Measurements from ENCODE around the gene KIF13A. TPM values are rescaled to one million over a fixed set of nuclear protein-coding genes. Genes with fewer than 3 reads are reported as not detected.

The KIF13A gene
- total and polyA plus RNA-seq, 4 donors = 4.3 to 28.1 (median 10.6) TPM

DNA sequence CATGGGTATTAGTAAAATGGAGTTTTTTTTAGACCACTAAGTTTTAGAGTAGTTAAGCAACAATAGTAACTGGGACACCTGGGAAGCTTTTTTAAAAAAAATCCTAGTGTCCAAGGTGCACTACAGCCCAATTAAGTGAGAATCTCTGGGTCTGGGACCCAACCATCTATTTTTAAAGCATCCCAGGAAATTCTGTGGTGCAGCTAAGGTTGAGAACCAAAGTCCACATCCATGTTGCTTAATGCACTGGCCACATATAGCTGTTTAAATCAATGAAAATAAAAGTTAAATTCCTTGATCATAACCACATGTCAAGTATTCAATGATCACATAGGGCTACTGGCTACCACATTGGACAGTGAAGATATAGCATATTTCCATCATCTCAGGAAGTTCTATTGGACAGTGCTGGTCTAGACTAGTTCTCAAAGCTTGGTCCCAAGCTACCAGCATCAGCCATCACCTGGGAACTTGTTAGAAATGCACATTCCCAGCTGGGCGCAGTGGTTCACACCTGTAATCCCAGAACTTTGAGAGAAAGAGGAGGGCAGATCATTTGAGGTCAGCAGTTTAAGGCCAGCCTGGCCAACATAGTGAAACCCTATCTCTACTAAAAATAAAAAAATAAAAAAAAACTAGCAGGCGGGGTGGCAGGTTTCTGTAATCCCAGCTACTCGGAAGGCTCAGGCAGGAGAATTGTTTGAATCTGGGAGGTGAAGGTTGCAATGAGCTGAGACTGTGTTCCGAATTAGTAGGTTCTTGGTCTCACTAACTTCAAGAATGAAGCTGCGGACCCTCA lies 12.7 kb downstream of the KIF13A start:
- no peak overlapping the region for H3K9ac ChIP-seq (ENCODE audit: low read depth in 1 of 2, low read length in 2 of 2)

DNA sequence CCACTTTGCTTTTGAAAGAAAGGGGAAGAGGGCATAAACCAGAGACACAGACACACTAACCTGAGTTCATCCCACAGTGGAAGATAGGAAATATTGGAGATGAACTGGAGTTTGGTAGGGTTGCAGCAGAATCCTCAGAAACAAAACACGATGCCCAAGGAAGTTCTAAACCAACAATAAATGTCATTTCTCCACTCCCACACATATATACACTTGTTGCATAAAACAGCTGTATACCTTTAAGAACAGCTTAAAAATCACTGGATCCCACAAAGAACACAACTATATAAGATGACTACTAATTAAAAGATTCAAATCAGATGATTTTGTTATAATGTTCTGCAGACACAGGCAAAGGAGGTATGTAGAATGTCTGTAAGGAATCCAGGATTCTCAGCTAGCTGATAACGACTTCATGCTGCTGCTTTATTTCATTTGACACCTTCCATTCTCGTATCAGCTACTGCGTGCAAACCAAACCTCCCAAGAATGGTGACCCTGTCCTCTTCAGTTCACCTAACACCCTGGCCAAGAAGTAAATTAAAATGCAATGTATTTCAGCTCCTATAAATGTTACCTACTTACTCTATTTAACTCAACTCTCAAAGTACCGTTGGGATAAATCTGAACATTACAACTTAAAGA lies 14.3 kb downstream of the KIF13A start:
- no peak overlapping the region for H3K27ac ChIP-seq (ENCODE audit: low read depth in 1 of 2, low read length in 2 of 2)
- H3K36me3 ChIP-seq (ENCODE audit: control insufficient read depth in 4 of 4, insufficient read depth in 3 of 4, low read depth in 1 of 4, low read length in 3 of 4) = no peaks in the 10 kb centered on the region
- H3K4me1 ChIP-seq (ENCODE audit: control insufficient read depth in 4 of 4, insufficient read depth in 4 of 4, low read length in 3 of 4) = peaks cover 0 to 9% (median 2%) of the 10 kb centered on the region in 4 donors
- no peak for TF ChIP-seq HNF4A (conservative IDR thresholded peaks at IDR 0.05)
- TF ChIP-seq JUND (IDR thresholded peaks at IDR 0.05) = no peak
- TF ChIP-seq, protein P1, sequence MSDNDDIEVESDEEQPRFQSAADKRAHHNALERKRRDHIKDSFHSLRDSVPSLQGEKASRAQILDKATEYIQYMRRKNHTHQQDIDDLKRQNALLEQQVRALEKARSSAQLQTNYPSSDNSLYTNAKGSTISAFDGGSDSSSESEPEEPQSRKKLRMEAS (IDR thresholded peaks at IDR 0.05) = no peak
- TF ChIP-seq GABPA (IDR thresholded peaks at IDR 0.05 in 1 of 2, conservative IDR thresholded peaks at IDR 0.05 in 1 of 2) = no peak
- no peak for TF ChIP-seq YY1 (IDR thresholded peaks at IDR 0.05)
- no peak for TF ChIP-seq RAD21 (IDR thresholded peaks at IDR 0.05)
- TF ChIP-seq TAF1 (conservative IDR thresholded peaks at IDR 0.05) = no peak
- TF ChIP-seq NR2F2 (IDR thresholded peaks at IDR 0.05) = no peak
- TF ChIP-seq SP1 (IDR thresholded peaks at IDR 0.05) = no peak
- TF ChIP-seq EGR1 (IDR thresholded peaks at IDR 0.05; ENCODE audit: low read depth in 2 of 2) = no peak
- no peak for DNase-seq (ENCODE audit: low spot score)
- H3K4me3 ChIP-seq (ENCODE audit: low read depth in 1 of 3, low read length in 3 of 3) = no peak overlapping the region
- WGBS = 79% methylated on average over 5 of the region's 5 CpGs
- H3K9me3 ChIP-seq (ENCODE audit: control insufficient read depth in 4 of 4, low read length in 3 of 4) = no peaks in the 10 kb centered on the region
- H3K9ac ChIP-seq (ENCODE audit: low read depth in 1 of 2, low read length in 2 of 2) = no peak overlapping the region
- H3K27me3 ChIP-seq (ENCODE audit: control insufficient read depth in 4 of 4, insufficient read depth in 4 of 4, low read length in 3 of 4) = no peaks in the 10 kb centered on the region

More for the DNA sequence above, 12.7 kb downstream of the KIF13A start:
- no peak for DNase-seq (ENCODE audit: low spot score)
- Histone ChIP-seq H3K27me3 (ENCODE audit: control insufficient read depth in 4 of 4, insufficient read depth in 4 of 4, low read length in 3 of 4) (no peaks in the 10 kb centered on the region), H3K4me3 (ENCODE audit: low read depth in 1 of 3, low read length in 3 of 3) (no peak overlapping the region), H3K27ac (ENCODE audit: low read depth in 1 of 2, low read length in 2 of 2) (no peak overlapping the region), H3K9me3 (ENCODE audit: control insufficient read depth in 4 of 4, low read length in 3 of 4) (no peaks in the 10 kb centered on the region), H3K4me1 (ENCODE audit: control insufficient read depth in 4 of 4, insufficient read depth in 4 of 4, low read length in 3 of 4) (peaks cover 0 to 9% (median 2%) of the 10 kb centered on the region in 4 donors), H3K36me3 (ENCODE audit: control insufficient read depth in 4 of 4, insufficient read depth in 3 of 4, low read depth in 1 of 4, low read length in 3 of 4) (no peaks in the 10 kb centered on the region)
- WGBS = 98% methylated on average over 5 of the region's 5 CpGs
- TF ChIP-seq, protein P2, sequence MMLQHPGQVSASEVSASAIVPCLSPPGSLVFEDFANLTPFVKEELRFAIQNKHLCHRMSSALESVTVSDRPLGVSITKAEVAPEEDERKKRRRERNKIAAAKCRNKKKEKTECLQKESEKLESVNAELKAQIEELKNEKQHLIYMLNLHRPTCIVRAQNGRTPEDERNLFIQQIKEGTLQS (IDR thresholded peaks at IDR 0.05) = no peak
- TF ChIP-seq SP1 (IDR thresholded peaks at IDR 0.05) (no peak), HNF4A (conservative IDR thresholded peaks at IDR 0.05) (peak; percentile 26 to 57)

DNA sequence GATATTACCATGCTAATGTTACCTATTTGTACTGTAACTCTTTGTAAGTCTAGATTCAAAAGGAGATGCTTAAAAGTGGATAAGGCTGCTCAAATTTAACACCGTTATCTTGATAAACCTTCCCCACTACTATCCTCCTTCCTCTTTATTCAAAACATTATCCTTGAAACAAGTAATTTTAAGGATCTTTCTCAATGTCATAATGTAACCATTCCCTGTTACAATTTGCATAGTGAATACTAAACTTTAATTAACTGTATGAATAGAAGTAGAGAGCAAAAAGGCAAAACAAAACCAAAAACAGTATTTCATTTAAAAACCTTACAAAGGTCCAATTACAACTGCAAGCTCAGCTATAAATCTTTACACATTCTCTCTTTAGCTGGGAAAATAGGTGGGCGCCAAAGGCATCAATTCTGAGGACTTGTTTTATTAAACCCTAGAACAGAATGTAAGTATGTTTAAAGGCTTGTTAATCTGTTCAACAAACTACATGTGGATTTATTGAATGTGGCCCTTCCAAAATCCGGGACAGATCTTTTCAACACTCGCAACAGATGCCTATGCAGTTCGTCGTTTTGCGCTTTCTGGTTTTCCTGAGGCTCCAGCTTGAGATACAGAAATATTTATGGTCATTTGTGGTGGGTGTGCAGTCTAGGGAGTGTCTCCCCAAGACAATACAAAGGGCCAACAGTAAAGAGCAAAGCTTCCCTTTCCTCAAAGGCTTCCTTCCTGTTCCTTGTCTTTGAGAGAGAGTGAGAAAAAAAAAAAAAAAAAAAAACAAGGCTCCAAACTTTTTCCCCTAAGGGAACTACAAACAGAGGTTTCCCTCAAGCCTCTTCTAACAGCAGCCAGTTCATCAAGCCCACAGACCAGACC lies 15.1 kb downstream of the KIF13A start:
- Histone ChIP-seq H3K4me1 (ENCODE audit: control insufficient read depth in 4 of 4, insufficient read depth in 4 of 4, low read length in 3 of 4) (peaks cover 0 to 9% (median 2%) of the 10 kb centered on the region in 4 donors), H3K9ac (ENCODE audit: low read depth in 1 of 2, low read length in 2 of 2) (no peak overlapping the region)
- WGBS = 79% methylated on average over 7 of the region's 7 CpGs
- no peak for TF ChIP-seq TAF1 (conservative IDR thresholded peaks at IDR 0.05)
- TF ChIP-seq GABPA (IDR thresholded peaks at IDR 0.05 in 1 of 2, conservative IDR thresholded peaks at IDR 0.05 in 1 of 2) = no peak
- TF ChIP-seq, protein P1 (IDR thresholded peaks at IDR 0.05) = no peak
- no peak for TF ChIP-seq HNF4G (IDR thresholded peaks at IDR 0.05)
- no peak for TF ChIP-seq SP1 (IDR thresholded peaks at IDR 0.05)
- TF ChIP-seq RXRA (IDR thresholded peaks at IDR 0.05) = no peak
- TF ChIP-seq HNF4A (conservative IDR thresholded peaks at IDR 0.05) = no peak
- no peak for TF ChIP-seq YY1 (IDR thresholded peaks at IDR 0.05)
- TF ChIP-seq, protein P3, sequence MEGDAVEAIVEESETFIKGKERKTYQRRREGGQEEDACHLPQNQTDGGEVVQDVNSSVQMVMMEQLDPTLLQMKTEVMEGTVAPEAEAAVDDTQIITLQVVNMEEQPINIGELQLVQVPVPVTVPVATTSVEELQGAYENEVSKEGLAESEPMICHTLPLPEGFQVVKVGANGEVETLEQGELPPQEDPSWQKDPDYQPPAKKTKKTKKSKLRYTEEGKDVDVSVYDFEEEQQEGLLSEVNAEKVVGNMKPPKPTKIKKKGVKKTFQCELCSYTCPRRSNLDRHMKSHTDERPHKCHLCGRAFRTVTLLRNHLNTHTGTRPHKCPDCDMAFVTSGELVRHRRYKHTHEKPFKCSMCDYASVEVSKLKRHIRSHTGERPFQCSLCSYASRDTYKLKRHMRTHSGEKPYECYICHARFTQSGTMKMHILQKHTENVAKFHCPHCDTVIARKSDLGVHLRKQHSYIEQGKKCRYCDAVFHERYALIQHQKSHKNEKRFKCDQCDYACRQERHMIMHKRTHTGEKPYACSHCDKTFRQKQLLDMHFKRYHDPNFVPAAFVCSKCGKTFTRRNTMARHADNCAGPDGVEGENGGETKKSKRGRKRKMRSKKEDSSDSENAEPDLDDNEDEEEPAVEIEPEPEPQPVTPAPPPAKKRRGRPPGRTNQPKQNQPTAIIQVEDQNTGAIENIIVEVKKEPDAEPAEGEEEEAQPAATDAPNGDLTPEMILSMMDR (IDR thresholded peaks at IDR 0.05; ENCODE audit: low read depth, low read length, missing input control) = no peak
- no peak for TF ChIP-seq FOXA1 (IDR thresholded peaks at IDR 0.05)
- TF ChIP-seq, protein P4, sequence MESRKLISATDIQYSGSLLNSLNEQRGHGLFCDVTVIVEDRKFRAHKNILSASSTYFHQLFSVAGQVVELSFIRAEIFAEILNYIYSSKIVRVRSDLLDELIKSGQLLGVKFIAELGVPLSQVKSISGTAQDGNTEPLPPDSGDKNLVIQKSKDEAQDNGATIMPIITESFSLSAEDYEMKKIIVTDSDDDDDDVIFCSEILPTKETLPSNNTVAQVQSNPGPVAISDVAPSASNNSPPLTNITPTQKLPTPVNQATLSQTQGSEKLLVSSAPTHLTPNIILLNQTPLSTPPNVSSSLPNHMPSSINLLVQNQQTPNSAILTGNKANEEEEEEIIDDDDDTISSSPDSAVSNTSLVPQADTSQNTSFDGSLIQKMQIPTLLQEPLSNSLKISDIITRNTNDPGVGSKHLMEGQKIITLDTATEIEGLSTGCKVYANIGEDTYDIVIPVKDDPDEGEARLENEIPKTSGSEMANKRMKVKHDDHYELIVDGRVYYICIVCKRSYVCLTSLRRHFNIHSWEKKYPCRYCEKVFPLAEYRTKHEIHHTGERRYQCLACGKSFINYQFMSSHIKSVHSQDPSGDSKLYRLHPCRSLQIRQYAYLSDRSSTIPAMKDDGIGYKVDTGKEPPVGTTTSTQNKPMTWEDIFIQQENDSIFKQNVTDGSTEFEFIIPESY (IDR thresholded peaks at IDR 0.05) = no peak
- TF ChIP-seq JUND (IDR thresholded peaks at IDR 0.05) = no peak

More for the DNA sequence above, 15.1 kb downstream of the KIF13A start:
- H3K9me3 ChIP-seq (ENCODE audit: control insufficient read depth in 4 of 4, low read length in 3 of 4) = no peaks in the 10 kb centered on the region
- H3K36me3 ChIP-seq (ENCODE audit: control insufficient read depth in 4 of 4, insufficient read depth in 3 of 4, low read depth in 1 of 4, low read length in 3 of 4) = no peaks in the 10 kb centered on the region
- no peak for DNase-seq (ENCODE audit: low spot score)
- no peak overlapping the region for H3K4me3 ChIP-seq (ENCODE audit: low read depth in 1 of 3, low read length in 3 of 3)
- no peak overlapping the region for H3K27ac ChIP-seq (ENCODE audit: low read depth in 1 of 2, low read length in 2 of 2)
- H3K27me3 ChIP-seq (ENCODE audit: control insufficient read depth in 4 of 4, insufficient read depth in 4 of 4, low read length in 3 of 4) = no peaks in the 10 kb centered on the region
